ENCODE data around the gene IGSF23. TPM values are rescaled to one million over a fixed set of nuclear protein-coding genes. Genes with fewer than 3 reads are reported as not detected.
"Not testable (repeated sequence)": the region's sequence is repeated elsewhere in the genome, so short reads cannot be mapped to it uniquely, and the experiment has no call there.

IGSF23 gene
- total RNA-seq, 6 donors from 2014 or later: not detected

- DNase-seq (peak in 1 of 2 donors; percentile 43), ATAC-seq (ENCODE audit: low FRiP score in 2 of 2) (no peak)
- H3K4me3 ChIP-seq: no peak overlapping the region
- peaks cover 0 to 26% (median 1%) of the 10 kb centered on the region in 4 donors for H3K36me3 ChIP-seq
- H3K9me3 ChIP-seq: no peaks in the 10 kb centered on the region
- no peak overlapping the region for H3K27ac ChIP-seq
- H3K27me3 ChIP-seq: no peaks in the 10 kb centered on the region
- 82 to 91% methylated on average over 6 to 15 of the region's 15 CpGs for WGBS, 2 donors
- no peak for TF ChIP-seq POLR2AphosphoS5 (IDR thresholded peaks at IDR 0.05)
- no peak for TF ChIP-seq POLR2A (IDR thresholded peaks at IDR 0.05)
- peaks cover 16 to 43% (median 33%) of the 10 kb centered on the region in 4 donors for H3K4me1 ChIP-seq
Measured at GRCh38 chr19:44681992-44682790, 68.8 kb downstream of the IGSF23 start.

GRCh38 chr19:44682807-44683206, 69.4 kb downstream of the IGSF23 start:
- H3K9me3 ChIP-seq: no peaks in the 10 kb centered on the region
- H3K4me3 ChIP-seq: no peak overlapping the region
- 79 to 96% methylated on average over 2 of the region's 2 CpGs for WGBS, 2 donors
- ATAC-seq (ENCODE audit: low FRiP score in 2 of 2) (no peak), DNase-seq (no peak)
- no peaks in the 10 kb centered on the region for H3K27me3 ChIP-seq
- peaks cover 14 to 38% (median 31%) of the 10 kb centered on the region in 4 donors for H3K4me1 ChIP-seq
- no peak for TF ChIP-seq CTCF (IDR thresholded peaks at IDR 0.05)
- TF ChIP-seq EP300 (IDR thresholded peaks at IDR 0.05): no peak
- TF ChIP-seq POLR2AphosphoS5 (IDR thresholded peaks at IDR 0.05): no peak
- no peak for TF ChIP-seq POLR2A (IDR thresholded peaks at IDR 0.05)
- peak overlapping the region in 1 of 4 donors; percentile 58 for H3K27ac ChIP-seq
- H3K36me3 ChIP-seq: peaks cover 0 to 26% (median 1%) of the 10 kb centered on the region in 4 donors

GRCh38 chr19:44683434-44684210, 70.3 kb downstream of the IGSF23 start:
- Histone ChIP-seq H3K4me1 (peaks cover 14 to 39% (median 31%) of the 10 kb centered on the region in 4 donors), H3K9me3 (no peaks in the 10 kb centered on the region), H3K27ac (peak overlapping the region; percentile 58 to 82 (median 74)), H3K36me3 (peaks cover 0 to 25% (median 1%) of the 10 kb centered on the region in 4 donors), H3K27me3 (no peaks in the 10 kb centered on the region), H3K4me3 (no peak overlapping the region)
- peak in 1 of 2 donors; percentile 24 for DNase-seq
- ATAC-seq (ENCODE audit: low FRiP score in 2 of 2): no peak
- TF ChIP-seq CTCF (IDR thresholded peaks at IDR 0.05) (no peak), POLR2AphosphoS5 (IDR thresholded peaks at IDR 0.05) (no peak), EP300 (IDR thresholded peaks at IDR 0.05) (no peak), POLR2A (IDR thresholded peaks at IDR 0.05) (no peak)
- 70 to 78% methylated on average over 4 to 8 of the region's 9 CpGs for WGBS, 2 donors

- H3K4me3 ChIP-seq; ATAC-seq (ENCODE audit: low FRiP score in 2 of 2): not testable (repeated sequence)
- peak overlapping the region; percentile 58 to 82 (median 74) for H3K27ac ChIP-seq
Measured at GRCh38 chr19:44684396-44684795, 71.0 kb downstream of the IGSF23 start.

GRCh38 chr19:44684892-44685863, 71.8 kb downstream of the IGSF23 start:
- WGBS, 2 donors: 25 to 35% methylated on average over 24 to 25 of the region's 25 CpGs
- ATAC-seq (ENCODE audit: low FRiP score in 2 of 2) (peak; percentile 46 to 76), DNase-seq (peak; percentile 40 to 82)
- Histone ChIP-seq H3K36me3 (peaks cover 0 to 17% (median 0%) of the 10 kb centered on the region in 4 donors), H3K27ac (peak overlapping the region; percentile 58 to 82 (median 74)), H3K9me3 (no peaks in the 10 kb centered on the region), H3K4me3 (no peak overlapping the region), H3K4me1 (peaks cover 22 to 51% (median 44%) of the 10 kb centered on the region in 4 donors), H3K27me3 (no peaks in the 10 kb centered on the region)
- peak; percentile 74 to 84 for TF ChIP-seq POLR2AphosphoS5 (IDR thresholded peaks at IDR 0.05)
- TF ChIP-seq CTCF (IDR thresholded peaks at IDR 0.05): no peak
- TF ChIP-seq POLR2A (IDR thresholded peaks at IDR 0.05): peak in 1 of 4 donors; percentile 6
- TF ChIP-seq EP300 (IDR thresholded peaks at IDR 0.05): peak in 2 of 4 donors; percentile 92 to 93

More at GRCh38 chr19:44684396-44684795, 71.0 kb downstream of the IGSF23 start:
- peaks cover 0 to 21% (median 1%) of the 10 kb centered on the region in 4 donors for H3K36me3 ChIP-seq
- DNase-seq, H3K27me3 ChIP-seq, H3K9me3 ChIP-seq: not testable (repeated sequence)
- H3K4me1 ChIP-seq: peaks cover 19 to 47% (median 38%) of the 10 kb centered on the region in 4 donors
- WGBS, 2 donors: 73 to 82% methylated on average over 3 of the region's 3 CpGs

Measured in upper lobe of left lung (tissue), 6 donors.